Tongue (tissue), 2 donors: ENCODE results near the gene ZNF560. TPM values are rescaled to one million over a fixed set of nuclear protein-coding genes. Genes with fewer than 3 reads are reported as not detected.

Source experiments
- DNase-seq: peaks from one replicate; pipeline ENCODE4 v3.0.0-alpha.2; 2015
- total RNA-seq: library from RNA; depleted of rRNA; stranded (reverse); fragments of >200 nt; gene quantifications from one replicate; pipeline ENCODE4 v1.2.3, GENCODE V29; 2014

The ZNF560 gene
- total RNA-seq, 1 donor from 2014 or later, result not detected

- DNase-seq, result peak; percentile 97
These were observed 62.8 kb downstream of the ZNF560 start, which contains the start of gene ZNF266 for GRCh38 chr19:9435279-9436268. TSS of gene ZNF266 (minus strand) at chr19:9435573. CDS start at chr19:9420089, 15,484 bp downstream.

GRCh38 chr19:9431475-9431874 lies 66.9 kb downstream of the ZNF560 start:
- peak; percentile 37 for DNase-seq

GRCh38 chr19:9430444-9430843 lies 68.0 kb downstream of the ZNF560 start:
- DNase-seq, result no peak

- no peak for DNase-seq
These were observed 70.5 kb downstream of the ZNF560 start for GRCh38 chr19:9427941-9428340.

Other genes with a start within 250 kb of the ZNF560 start
- gene OR7E24, start 247.7 kb downstream of the ZNF560 start, total RNA-seq, result not detected
- gene ZNF699, start 188.8 kb downstream of the ZNF560 start, total RNA-seq, result 23.5 TPM
- 29.2 TPM for gene ZNF559, start 174.4 kb downstream of the ZNF560 start, total RNA-seq
- gene ZNF177, start 135.6 kb downstream of the ZNF560 start, total RNA-seq, result 5.8 TPM
- gene ZNF266, start 63.0 kb downstream of the ZNF560 start, total RNA-seq, result 21.1 TPM
- gene ZNF426, start 40.0 kb upstream of the ZNF560 start, total RNA-seq, result 18.8 TPM
- 40.5 TPM for gene ZNF121, start 85.9 kb upstream of the ZNF560 start, total RNA-seq
- 49.1 TPM for gene ZNF561, start 122.6 kb upstream of the ZNF560 start, total RNA-seq
- gene ZNF562, start 176.5 kb upstream of the ZNF560 start, total RNA-seq, result 47.9 TPM